Keratinocyte (primary cell): ENCODE results near the gene LRBA. TPM values are rescaled to one million over a fixed set of nuclear protein-coding genes. Genes with fewer than 3 reads are reported as not detected.

ENCODE experiments used
- DNase-seq: peaks from one replicate; pipeline ENCODE4 v3.0.0-alpha.2; 2011; ENCODE audit warnings: low read depth, missing footprints, low spot score
- FAIRE-seq: peaks from 2 replicates; lab custom pipeline; 2011; peaks lifted over from hg19 to GRCh38; lab: Jason Lieb, UNC
- H2AFZ ChIP-seq: 2 replicates; pipeline ENCODE4 v1.6.0; 2012; ENCODE audit warnings: low read length, control low read depth, inconsistent platforms; ENCODE audit not compliant: control insufficient read depth
- H3K27ac ChIP-seq: 2 replicates; pipeline ENCODE4 v1.5.1; 2011; ENCODE audit warnings: low read length; ENCODE audit not compliant: control insufficient read depth, insufficient read depth
- H3K27me3 ChIP-seq: 3 replicates; pipeline ENCODE4 v1.6.0; 2011; ENCODE audit warnings: low read length; ENCODE audit not compliant: control insufficient read depth, insufficient read depth; ENCODE audit errors: extremely low read depth
- H3K36me3 ChIP-seq, 2 experiments: 2 replicates in 1 of 2; 3 replicates in 1 of 2; pipeline ENCODE4 v1.5.1; 2011; ENCODE audit warnings: low read length in 2 of 2, mild to moderate bottlenecking in 1 of 2; ENCODE audit not compliant: control insufficient read depth in 2 of 2, insufficient read depth in 2 of 2; ENCODE audit errors: extremely low read depth in 1 of 2
- H3K4me1 ChIP-seq: 3 replicates; pipeline ENCODE4 v1.5.1; 2011; ENCODE audit warnings: low read length; ENCODE audit not compliant: control insufficient read depth, insufficient read depth; ENCODE audit errors: extremely low read depth
- H3K4me2 ChIP-seq: 3 replicates; pipeline ENCODE4 v1.6.0; 2011; ENCODE audit warnings: low read depth, low read length; ENCODE audit not compliant: control insufficient read depth, insufficient read depth; ENCODE audit errors: extremely low read depth
- H3K4me3 ChIP-seq, 3 experiments: fragments of 200-600 bp in 1 of 3; sonication (generic) in 1 of 3; 2 replicates in 2 of 3; 3 replicates in 1 of 3; pipeline ENCODE4 v1.5.1; 2011 to 2016; ENCODE audit warnings: low read length in 3 of 3, mild to moderate bottlenecking in 3 of 3, control low read depth in 2 of 3, inconsistent platforms in 1 of 3, low read depth in 1 of 3, mixed read lengths in 1 of 3, mixed run types in 1 of 3, moderate library complexity in 1 of 3; ENCODE audit not compliant: control insufficient read depth in 2 of 3, insufficient read depth in 2 of 3; ENCODE audit errors: extremely low read depth in 1 of 3
- H3K79me2 ChIP-seq: 2 replicates; pipeline ENCODE4 v1.6.0; 2012; ENCODE audit warnings: low read length; ENCODE audit not compliant: control insufficient read depth, insufficient read depth
- H3K9ac ChIP-seq: 3 replicates; pipeline ENCODE4 v1.6.0; 2011; ENCODE audit warnings: low read length; ENCODE audit not compliant: control insufficient read depth, insufficient read depth; ENCODE audit errors: extremely low read depth
- H3K9me1 ChIP-seq: 3 replicates; pipeline ENCODE4 v1.6.0; 2011; ENCODE audit warnings: low read length; ENCODE audit not compliant: control insufficient read depth, insufficient read depth; ENCODE audit errors: extremely low read depth
- H3K9me3 ChIP-seq: 2 replicates; pipeline ENCODE4 v1.5.1; 2012; ENCODE audit warnings: low read depth, low read length; ENCODE audit not compliant: control insufficient read depth
- H4K20me1 ChIP-seq: 3 replicates; pipeline ENCODE4 v1.6.0; 2011; ENCODE audit warnings: low read length; ENCODE audit not compliant: control insufficient read depth, insufficient read depth; ENCODE audit errors: extremely low read depth
- EZH2 ChIP-seq: IDR thresholded peaks from one replicate; pipeline ENCODE4 v1.6.1; 2012; ENCODE audit warnings: inconsistent platforms, mild to moderate bottlenecking, low read length, moderate library complexity
- dilution Hi-C: fragments of 300-500 bp; cut with MboI; formaldehyde crosslinking; loops from one replicate; pipeline ENCODE4 v1.7.0; 2020; ENCODE audit warnings: low sequenced_read_pairs; ENCODE audit not compliant: extremely low pct_ligation_motif_present
- polyA plus RNA-seq, 5 experiments: library from polyadenylated mRNA; depleted of rRNA in 3 of 5; stranded (reverse) in 3 of 5; stranded (forward) in 1 of 5; unstranded in 1 of 5; fragments of >200 nt; gene quantifications; 1 replicate in 1 of 5; 2 replicates in 3 of 5; 3 replicates in 1 of 5; pipeline versions ENCODE4 v1.2.1 to v1.2.3, GENCODE V29; 2011 to 2012; ENCODE audit warnings: missing spikeins in 2 of 5, low read depth in 1 of 5, low replicate concordance in 1 of 5
- TF ChIP-seq, protein P1 (sequence below), 3 experiments: IDR thresholded peaks in 1 of 3; conservative IDR thresholded peaks in 1 of 3; optimal IDR thresholded peaks in 1 of 3; 2 replicates in 2 of 3; 3 replicates in 1 of 3; pipeline versions ENCODE3 to v1.5.1; 2011; ENCODE audit warnings: low read length in 3 of 3, mild to moderate bottlenecking in 3 of 3, moderate library complexity in 2 of 3, control low read depth in 1 of 3, inconsistent platforms in 1 of 3; ENCODE audit not compliant: insufficient read depth in 2 of 3; ENCODE audit errors: extremely low read depth in 1 of 3

LRBA gene
- polyA plus RNA-seq, 1 donor (not counting 4 experiments of a cell fraction or from before 2014, with no cell fraction given), result 35.6 TPM

DNA sequence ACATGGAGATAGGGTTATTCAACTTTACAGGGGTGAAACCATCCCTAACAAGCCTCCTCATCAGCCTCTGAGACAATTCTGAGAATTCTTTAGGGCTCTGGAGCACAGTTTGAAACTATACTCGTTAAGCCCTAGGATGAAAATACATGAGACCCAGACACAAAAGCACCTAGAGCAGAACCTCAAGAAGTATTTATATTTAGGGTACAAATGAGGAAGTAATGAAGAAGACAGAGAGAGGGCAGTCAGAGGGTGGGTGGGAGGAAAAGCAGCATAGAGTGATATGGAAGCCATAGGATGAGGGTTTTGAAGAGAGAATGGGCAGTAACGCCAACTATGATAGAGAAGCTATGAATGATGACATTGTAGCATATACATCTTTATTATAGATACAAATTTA is 686.6 kb downstream of the LRBA start:
- dilution Hi-C loops, result no loop called here

DNA sequence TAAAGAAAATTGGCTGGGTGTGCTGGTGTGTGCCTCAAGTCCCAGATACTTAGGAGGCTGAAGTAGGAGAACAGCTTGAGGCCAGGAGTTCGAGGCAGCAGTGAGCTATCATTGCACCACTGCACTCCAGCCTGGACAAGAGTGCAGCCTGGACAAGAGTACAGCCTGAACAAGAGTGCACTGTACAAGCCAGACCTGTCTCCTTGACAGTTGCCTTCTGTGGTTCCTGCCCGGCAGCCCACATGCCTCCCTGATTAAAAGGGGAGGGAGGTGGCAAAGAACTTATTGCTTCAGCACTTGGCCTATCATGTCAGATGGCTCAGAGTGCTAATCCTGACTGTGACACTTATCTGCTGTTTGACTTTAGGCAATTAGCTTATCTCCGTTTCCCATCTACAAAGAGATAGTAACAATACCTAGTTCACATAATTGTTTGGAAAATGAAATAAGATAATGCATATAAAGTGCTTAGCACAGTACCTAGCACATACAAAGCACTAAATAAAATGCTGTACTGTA is 687.8 kb downstream of the LRBA start:
- no peak for TF ChIP-seq EZH2
- TF ChIP-seq, protein P1, sequence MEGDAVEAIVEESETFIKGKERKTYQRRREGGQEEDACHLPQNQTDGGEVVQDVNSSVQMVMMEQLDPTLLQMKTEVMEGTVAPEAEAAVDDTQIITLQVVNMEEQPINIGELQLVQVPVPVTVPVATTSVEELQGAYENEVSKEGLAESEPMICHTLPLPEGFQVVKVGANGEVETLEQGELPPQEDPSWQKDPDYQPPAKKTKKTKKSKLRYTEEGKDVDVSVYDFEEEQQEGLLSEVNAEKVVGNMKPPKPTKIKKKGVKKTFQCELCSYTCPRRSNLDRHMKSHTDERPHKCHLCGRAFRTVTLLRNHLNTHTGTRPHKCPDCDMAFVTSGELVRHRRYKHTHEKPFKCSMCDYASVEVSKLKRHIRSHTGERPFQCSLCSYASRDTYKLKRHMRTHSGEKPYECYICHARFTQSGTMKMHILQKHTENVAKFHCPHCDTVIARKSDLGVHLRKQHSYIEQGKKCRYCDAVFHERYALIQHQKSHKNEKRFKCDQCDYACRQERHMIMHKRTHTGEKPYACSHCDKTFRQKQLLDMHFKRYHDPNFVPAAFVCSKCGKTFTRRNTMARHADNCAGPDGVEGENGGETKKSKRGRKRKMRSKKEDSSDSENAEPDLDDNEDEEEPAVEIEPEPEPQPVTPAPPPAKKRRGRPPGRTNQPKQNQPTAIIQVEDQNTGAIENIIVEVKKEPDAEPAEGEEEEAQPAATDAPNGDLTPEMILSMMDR (optimal IDR thresholded peaks at IDR 0.05 in 1 of 3, IDR thresholded peaks at IDR 0.05 in 1 of 3, conservative IDR thresholded peaks at IDR 0.05 in 1 of 3; ENCODE audit: extremely low read depth in 1 of 3, insufficient read depth in 2 of 3, low read length in 3 of 3), result no peak
- dilution Hi-C loops, result no loop called here

More for the DNA sequence above, 686.6 kb downstream of the LRBA start:
- Histone ChIP-seq H3K79me2 (no peaks in the 10 kb centered on the region), H3K27me3 (no peaks in the 10 kb centered on the region), H2AFZ (no peak overlapping the region), H3K4me1 (no peaks in the 10 kb centered on the region), H3K9me1 (no peaks in the 10 kb centered on the region), H4K20me1 (no peaks in the 10 kb centered on the region), H3K4me2 (no peak overlapping the region), H3K27ac (no peak overlapping the region), H3K36me3 (no peaks in the 10 kb centered on the region), H3K4me3 (no peak overlapping the region), H3K9me3 (no peaks in the 10 kb centered on the region), H3K9ac (no peak overlapping the region)
- no peak for TF ChIP-seq EZH2
- TF ChIP-seq, protein P1 (optimal IDR thresholded peaks at IDR 0.05 in 1 of 3, IDR thresholded peaks at IDR 0.05 in 1 of 3, conservative IDR thresholded peaks at IDR 0.05 in 1 of 3; ENCODE audit: extremely low read depth in 1 of 3, insufficient read depth in 2 of 3, low read length in 3 of 3), result no peak
- FAIRE-seq, result no peak
- no peak for DNase-seq

More for the DNA sequence above, 687.8 kb downstream of the LRBA start:
- Histone ChIP-seq H3K79me2 (no peaks in the 10 kb centered on the region), H3K27ac (no peak overlapping the region), H3K27me3 (no peaks in the 10 kb centered on the region), H3K4me2 (no peak overlapping the region), H3K4me3 (no peak overlapping the region), H3K36me3 (no peaks in the 10 kb centered on the region), H3K9me1 (no peaks in the 10 kb centered on the region), H2AFZ (no peak overlapping the region), H4K20me1 (no peaks in the 10 kb centered on the region), H3K4me1 (no peaks in the 10 kb centered on the region), H3K9me3 (no peaks in the 10 kb centered on the region), H3K9ac (no peak overlapping the region)
- DNase-seq, result no peak
- no peak for FAIRE-seq
